GM12892 (cell line): ENCODE data around the gene CA6.
A peak's percentile ranks its signal among the peaks of the same experiment; 100 is the strongest.

Source experiments
- DNase-seq: peaks from one replicate; pipeline ENCODE4 v3.0.0; 2011; ENCODE audit not compliant: insufficient read length
- FAIRE-seq: peaks from 2 replicates; lab custom pipeline; 2011; peaks lifted over from hg19 to GRCh38; lab: Jason Lieb, UNC
- POLR2A ChIP-seq: IDR thresholded peaks from 2 replicates; pipeline ENCODE4 v1.6.1; 2011; ENCODE audit warnings: low read depth, low read length, control low read depth
- POLR2AphosphoS5 ChIP-seq: IDR thresholded peaks from 2 replicates; pipeline ENCODE4 v1.6.1; 2011; ENCODE audit warnings: low read depth, low read length, control low read depth
- TAF1 ChIP-seq: IDR thresholded peaks from 2 replicates; pipeline ENCODE4 v1.6.1; 2011; ENCODE audit warnings: low read depth, mild to moderate bottlenecking, control low read depth, low read length, borderline replicate concordance

The CA6 gene

DNA sequence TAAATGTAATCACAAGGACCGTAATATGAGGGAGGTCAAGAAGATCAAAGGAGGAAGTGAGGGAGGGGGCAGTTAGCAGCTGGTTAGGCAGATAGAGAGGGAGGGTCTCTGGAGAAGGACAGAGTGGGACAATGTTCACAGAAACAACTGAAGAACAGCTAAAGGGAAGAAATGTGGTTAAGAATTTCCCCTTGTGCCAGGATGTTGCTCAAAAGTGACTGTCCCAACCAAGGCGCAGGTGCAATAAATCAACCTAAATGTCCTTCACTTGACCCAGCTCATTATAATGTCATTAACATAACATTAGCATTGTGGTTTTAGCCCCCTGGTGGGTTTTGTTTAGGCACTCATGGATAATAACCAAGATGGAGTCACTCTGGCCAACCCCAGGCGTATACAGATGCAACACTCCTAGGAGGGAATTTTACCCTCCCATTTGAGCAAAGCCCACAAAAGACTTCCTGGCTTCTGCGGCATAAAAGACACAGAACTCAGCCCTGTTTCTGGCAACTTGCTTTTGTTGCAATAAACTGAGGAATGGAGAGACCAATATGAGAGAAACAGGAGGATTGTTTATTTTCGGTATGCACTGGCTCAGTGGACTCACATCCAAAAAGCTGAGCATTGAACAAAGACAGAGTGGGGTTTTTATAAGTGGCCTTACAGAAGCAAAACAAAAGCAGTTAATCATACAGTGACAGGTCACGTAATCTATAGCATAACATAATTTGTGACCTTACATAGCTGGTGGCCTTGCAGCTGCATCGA, 7.3 kb upstream of the CA6 start:
- peak; percentile 89 for FAIRE-seq
- TF ChIP-seq TAF1 (no peak), POLR2AphosphoS5 (no peak), POLR2A (no peak)
- no peak for DNase-seq

DNA sequence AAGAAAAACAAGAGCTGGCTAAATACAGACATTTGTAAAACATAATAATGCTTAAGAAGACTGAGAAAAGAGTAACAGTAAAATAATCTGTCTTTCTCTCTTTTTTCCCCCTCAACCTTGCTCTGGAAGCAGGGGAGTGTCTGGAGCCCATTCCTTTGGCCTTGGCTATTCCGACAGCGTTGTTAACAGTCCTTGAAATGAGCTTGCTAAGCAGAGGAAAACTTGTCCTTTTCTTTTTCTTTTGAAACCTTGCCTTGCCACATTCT, 6.7 kb upstream of the CA6 start:
- DNase-seq (no peak), FAIRE-seq (no peak)

DNA sequence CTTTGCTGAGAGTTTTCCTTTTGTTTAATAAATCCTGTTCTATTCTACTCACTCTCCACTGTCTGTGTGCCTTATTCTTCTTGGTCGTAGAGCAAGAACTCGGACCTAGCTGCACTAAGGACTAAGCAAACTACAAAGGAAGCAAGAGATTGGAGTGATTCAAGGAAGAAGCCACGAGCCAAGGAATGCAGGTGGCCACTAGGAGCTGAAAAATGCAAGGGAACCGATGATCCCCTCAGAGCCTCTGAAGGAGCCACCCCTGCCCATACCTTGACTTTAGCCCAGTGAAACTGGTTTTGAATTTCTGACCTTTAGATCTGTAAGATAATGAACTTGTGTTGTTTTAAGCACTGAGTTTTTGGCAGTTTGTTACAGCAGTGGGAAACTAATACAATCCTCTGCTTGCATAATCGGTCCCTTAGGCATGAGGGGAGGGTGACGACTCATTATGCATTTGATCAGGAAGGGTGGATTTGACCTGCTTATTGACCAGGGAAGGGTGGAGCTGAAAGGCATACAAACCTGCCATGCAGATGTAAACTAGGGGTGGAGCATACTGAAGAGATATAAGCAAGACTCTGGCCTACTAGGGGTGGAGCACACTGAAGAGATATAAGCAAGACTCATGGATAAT, 6.2 kb upstream of the CA6 start:
- no peak for DNase-seq

More for the DNA sequence above, 6.7 kb upstream of the CA6 start:
- TF ChIP-seq POLR2A, result no peak
- no peak for TF ChIP-seq TAF1
- TF ChIP-seq POLR2AphosphoS5, result no peak

DNA sequence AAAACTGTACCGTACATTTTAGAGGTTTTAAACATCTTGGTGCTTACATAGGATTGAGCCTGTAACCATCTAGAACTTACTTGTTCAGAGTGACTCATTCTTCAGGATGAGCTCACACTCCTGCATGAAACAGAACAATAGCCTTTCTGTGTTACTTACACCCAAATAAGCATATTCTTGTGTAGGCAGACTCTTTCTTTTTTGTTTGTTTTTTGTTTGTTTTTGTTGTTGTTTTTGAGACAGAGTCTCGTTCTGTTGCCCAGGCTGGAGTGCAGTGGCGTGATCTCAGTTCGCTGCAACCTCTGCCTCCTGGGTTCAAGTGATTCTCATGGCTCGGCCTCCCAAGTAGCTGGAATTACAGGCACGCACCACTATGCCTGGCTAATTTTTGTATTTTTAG, 3.8 kb upstream of the CA6 start:
- FAIRE-seq, result no peak
- TF ChIP-seq POLR2A (no peak), POLR2AphosphoS5 (no peak), TAF1 (no peak)
- DNase-seq, result no peak

More for the DNA sequence above, 6.2 kb upstream of the CA6 start:
- no peak for FAIRE-seq
- TF ChIP-seq POLR2AphosphoS5, result no peak
- no peak for TF ChIP-seq POLR2A
- no peak for TF ChIP-seq TAF1

DNA sequence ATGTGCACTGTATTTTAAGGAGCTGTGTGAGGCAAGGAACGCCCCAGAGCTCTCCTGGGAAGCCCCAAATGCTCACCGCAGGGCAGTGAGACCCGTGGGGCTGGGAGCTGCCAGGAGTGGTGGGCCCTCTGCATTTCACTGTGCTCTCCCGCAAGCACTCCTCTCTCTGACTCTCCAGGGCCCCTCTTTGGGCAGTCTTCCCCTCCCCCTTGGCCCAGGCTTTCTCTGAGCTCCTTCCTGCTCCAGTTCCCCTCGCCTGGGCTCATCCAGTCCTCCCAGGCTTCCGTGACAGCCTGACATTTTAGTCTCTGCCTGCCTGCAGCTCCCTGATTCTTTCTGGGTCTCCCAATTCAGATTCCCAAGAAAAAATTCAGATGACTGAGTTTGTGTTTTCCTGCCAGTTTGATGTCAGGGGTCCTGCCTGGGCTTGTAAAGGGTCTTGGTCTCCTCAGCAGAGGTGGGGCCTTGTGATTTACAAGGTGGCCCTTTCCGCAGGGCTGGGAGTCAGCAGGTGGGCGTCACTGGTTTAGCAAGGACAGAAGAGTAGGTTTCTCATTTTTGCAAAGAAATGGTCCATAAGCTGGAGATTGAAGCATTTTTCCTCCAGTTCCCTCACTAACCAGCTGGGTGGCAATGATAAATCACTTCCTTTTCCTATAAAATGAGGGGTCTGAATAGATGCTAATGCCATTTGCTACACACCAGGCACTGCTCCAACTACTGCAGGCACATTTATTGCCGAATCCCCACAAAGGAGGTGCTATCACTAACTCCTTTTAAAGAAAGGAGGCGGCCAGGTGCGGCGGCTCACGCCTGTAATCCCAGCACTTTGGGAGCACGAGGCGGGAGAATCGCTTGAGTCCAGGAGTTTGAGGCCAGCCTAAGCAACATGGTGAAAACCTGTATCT, 1.9 kb upstream of the CA6 start:
- TF ChIP-seq POLR2AphosphoS5 (no peak), TAF1 (no peak), POLR2A (no peak)
- no peak for DNase-seq
- FAIRE-seq, result no peak

DNA sequence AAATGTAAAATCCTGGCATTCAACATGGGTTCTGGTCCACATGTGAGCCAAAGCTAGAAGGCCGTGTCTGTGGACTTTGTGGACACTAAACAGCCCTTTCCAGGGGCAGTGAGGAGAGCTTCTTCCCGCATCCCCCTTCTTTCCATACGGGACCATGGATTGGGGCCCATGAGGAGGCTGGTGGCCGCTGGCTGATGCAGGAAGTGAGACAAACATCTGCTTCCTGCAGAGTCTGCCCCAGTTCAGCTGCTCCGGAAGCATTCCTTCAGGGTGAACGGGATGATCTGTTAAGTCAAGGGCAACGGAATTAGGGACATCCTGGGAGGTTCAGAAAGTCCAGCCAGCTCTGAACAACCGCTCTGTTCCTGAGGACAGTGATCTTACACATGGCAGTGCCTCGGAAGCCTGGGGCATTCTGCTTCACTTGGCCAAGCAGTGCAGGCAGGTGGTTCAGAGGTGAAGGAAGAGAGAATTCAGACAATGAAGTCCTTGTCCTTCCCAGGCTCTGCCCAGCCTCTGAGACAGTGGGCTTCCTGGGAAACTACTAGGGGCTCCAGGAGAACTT, 1.5 kb downstream of the CA6 start:
- no peak for DNase-seq
- TF ChIP-seq TAF1, result no peak
- TF ChIP-seq POLR2A, result no peak
- no peak for TF ChIP-seq POLR2AphosphoS5
- no peak for FAIRE-seq

DNA sequence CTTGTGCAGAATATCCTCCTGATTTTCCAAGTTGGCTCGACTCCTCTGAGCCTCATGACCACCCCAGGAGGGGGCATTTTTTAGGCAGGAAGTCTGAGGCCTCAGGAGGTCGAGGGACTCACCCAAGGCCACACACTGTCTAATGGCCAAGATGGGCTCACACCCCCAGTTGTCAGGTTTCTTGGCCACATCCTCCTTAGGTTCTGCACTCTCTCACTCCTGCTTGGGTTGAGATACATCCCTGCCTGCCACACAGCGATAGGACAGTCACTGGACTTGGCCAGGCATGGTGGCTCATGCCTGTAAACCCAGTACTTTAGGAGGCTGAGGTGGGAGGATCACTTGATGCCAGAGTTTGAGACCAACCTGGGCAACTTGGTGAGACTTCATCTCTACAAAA, 4.6 kb downstream of the CA6 start:
- TF ChIP-seq TAF1 (no peak), POLR2AphosphoS5 (no peak), POLR2A (no peak)
- FAIRE-seq (no peak), DNase-seq (no peak)

DNA sequence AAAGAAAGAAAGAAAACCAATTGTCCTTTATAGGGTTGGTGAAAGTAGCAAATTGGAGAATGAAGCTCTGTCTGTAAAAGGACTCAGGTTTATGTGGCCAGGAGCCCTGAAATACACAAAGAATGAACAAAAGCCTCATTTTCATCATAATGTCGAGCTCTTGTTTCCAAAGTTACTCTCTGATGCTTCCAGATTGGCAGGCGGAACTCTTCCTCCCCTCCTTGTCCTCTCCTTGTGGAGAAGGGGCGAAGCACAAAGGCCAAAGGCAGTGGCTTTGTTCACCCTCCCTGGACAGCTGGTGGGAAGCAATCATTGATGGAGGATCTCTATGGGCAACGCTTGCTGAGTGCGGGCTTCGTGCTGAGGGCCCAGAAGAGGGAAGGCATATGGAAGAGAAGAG, 5.6 kb downstream of the CA6 start:
- DNase-seq, result no peak
- TF ChIP-seq POLR2AphosphoS5, result no peak
- TF ChIP-seq TAF1, result no peak
- TF ChIP-seq POLR2A, result no peak
- no peak for FAIRE-seq

DNA sequence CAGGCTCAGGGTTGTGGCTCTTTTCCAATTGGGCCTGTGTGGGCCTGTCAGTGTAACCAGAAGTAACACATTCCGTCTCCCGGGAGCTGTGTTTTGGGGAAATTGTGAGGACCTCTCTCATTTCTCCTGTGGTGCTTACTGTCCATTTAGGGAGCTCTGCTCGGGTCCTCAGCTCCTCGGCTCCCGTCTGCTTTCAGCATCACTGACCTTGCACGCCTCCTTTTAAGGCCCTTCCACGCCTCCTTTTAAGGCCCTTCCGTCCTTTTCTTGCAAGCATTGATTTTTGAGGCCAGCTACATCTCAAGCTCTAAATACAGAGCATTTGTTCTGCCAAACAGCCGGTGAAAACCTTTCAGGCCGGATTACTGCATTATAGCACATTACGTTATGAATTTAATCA, 9.7 kb downstream of the CA6 start:
- TF ChIP-seq POLR2AphosphoS5 (no peak), POLR2A (no peak), TAF1 (no peak)
- no peak for FAIRE-seq
- no peak for DNase-seq

DNA sequence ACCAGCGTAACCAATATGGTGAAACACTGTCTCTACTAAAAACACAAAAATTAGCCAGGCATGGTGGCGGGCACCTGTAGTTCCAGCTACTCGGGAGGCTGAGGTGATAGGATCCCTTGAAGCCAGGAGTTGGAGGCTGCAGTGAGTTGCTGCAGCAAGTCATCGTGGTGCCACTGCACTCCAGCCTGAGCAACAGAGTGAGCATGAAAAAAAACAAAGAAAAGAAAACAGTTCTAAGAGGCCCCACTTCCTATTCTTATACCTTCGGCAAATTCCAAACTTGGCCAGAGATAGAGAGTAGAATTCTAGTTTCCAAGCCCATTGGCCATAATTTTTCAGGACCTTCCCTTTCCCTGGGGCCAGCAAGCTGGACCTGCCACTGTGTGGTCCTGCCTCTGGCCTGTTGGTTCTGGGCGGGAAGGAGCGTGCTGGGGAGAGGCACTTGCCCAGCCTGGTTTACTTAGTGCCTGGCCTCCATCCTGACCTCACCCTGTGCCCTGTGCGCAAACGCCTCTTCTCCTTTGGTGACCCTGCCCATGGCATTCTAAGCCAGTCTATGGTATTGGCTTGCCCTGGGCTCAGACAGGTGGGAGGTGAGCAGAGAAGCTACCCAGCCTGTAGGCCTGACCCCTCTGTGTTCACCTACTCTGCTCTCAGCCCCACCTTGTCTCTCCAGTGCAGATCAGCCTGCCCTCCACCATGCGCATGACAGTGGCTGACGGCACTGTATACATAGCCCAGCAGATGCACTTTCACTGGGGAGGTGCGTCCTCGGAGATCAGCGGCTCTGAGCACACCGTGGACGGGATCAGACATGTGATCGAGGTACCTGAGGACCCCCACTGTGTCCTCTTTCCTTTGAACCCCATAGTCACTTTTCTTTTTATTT, 11.0 kb downstream of the CA6 start:
- FAIRE-seq (no peak), DNase-seq (no peak)
- TF ChIP-seq TAF1 (no peak), POLR2A (no peak), POLR2AphosphoS5 (no peak)
